Measurements from ENCODE around the gene PCDHGA1. TPM values are rescaled to one million over a fixed set of nuclear protein-coding genes. Genes with fewer than 3 reads are reported as not detected.
"Not testable (repeated sequence)": the region's sequence is repeated elsewhere in the genome, so short reads cannot be mapped to it uniquely, and the experiment has no call there.

Gene PCDHGA1
- total and polyA plus RNA-seq, 2 experiments from 2014 or later, result 0.33 TPM; not detected in 1

DNA sequence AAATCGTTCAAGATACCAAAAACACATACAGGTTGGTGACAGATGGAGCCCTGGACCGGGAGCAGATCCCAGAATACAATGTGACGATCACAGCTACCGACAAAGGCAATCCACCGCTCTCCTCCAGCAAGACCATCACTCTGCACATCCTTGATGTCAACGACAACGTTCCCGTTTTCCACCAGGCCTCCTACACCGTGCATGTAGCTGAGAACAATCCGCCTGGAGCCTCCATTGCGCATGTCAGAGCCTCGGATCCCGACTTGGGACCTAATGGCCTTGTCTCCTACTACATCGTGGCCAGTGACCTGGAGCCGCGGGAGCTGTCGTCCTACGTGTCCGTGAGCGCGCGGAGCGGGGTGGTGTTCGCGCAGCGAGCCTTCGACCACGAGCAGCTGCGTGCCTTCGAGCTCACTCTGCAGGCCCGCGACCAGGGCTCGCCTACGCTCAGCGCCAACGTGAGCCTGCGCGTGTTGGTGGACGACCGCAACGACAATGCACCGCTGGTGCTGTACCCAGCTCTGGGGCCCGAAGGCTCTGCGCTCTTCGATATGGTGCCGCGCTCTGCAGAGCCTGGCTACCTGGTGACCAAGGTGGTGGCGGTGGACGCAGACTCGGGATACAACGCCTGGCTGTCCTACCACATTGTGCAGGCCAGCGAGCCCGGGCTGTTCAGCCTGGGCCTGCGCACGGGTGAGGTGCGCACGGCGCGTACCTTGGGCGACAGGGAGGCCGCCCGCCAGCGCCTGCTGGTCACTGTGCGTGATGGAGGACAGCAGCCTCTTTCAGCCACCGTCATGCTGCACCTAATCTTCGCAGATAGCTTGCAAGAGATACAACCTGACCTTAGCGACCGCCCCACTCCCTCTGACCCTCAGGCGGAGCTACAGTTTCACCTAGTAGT lies 41.5 kb downstream of the PCDHGA1 start:
- Histone ChIP-seq H3K36me3 (replicated peaks; ENCODE audit: insufficient read depth, low read depth) (no peaks in the 10 kb centered on the region), H3K79me2 (no peaks in the 10 kb centered on the region), H3K4me1 (ENCODE audit: insufficient read depth) (no peaks in the 10 kb centered on the region), H4K20me1 (ENCODE audit: insufficient read depth, poor library complexity, severe bottlenecking) (no peaks in the 10 kb centered on the region), H3K4me3 (no peak overlapping the region), H3K9me3 (ENCODE audit: low read depth) (no peaks in the 10 kb centered on the region), H3K4me2 (no peak overlapping the region), H3K9me2 (replicated peaks; ENCODE audit: insufficient read depth) (no peaks in the 10 kb centered on the region), H3K27ac (no peak overlapping the region), H2AFZ (no peak overlapping the region), H3K27me3 (no peaks in the 10 kb centered on the region)
- TF ChIP-seq EZH2phosphoT487 (IDR thresholded peaks at IDR 0.05; ENCODE audit: low read depth, severe bottlenecking, unreplicated experiment), result no peak
- TF ChIP-seq EZH2 (IDR thresholded peaks at IDR 0.05; ENCODE audit: borderline replicate concordance), result no peak
- TF ChIP-seq, protein P1, sequence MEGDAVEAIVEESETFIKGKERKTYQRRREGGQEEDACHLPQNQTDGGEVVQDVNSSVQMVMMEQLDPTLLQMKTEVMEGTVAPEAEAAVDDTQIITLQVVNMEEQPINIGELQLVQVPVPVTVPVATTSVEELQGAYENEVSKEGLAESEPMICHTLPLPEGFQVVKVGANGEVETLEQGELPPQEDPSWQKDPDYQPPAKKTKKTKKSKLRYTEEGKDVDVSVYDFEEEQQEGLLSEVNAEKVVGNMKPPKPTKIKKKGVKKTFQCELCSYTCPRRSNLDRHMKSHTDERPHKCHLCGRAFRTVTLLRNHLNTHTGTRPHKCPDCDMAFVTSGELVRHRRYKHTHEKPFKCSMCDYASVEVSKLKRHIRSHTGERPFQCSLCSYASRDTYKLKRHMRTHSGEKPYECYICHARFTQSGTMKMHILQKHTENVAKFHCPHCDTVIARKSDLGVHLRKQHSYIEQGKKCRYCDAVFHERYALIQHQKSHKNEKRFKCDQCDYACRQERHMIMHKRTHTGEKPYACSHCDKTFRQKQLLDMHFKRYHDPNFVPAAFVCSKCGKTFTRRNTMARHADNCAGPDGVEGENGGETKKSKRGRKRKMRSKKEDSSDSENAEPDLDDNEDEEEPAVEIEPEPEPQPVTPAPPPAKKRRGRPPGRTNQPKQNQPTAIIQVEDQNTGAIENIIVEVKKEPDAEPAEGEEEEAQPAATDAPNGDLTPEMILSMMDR (IDR thresholded peaks at IDR 0.05; ENCODE audit: poor library complexity), result no peak
- no peak for DNase-seq (ENCODE audit: low spot score)
- WGBS (ENCODE audit: low lambda C conversion rate, missing lambda C conversion rate), result 97% methylated on average over 65 of the region's 69 CpGs

GRCh38 chr5:141373673-141374317 lies 43.5 kb downstream of the PCDHGA1 start, which contains the start of gene PCDHGA6:
Gene PCDHGA6 (plus strand): TSS chr5:141373891. CDS start chr5:141374084, 193 bp downstream.
- Histone ChIP-seq H3K4me2 (no peak within 1 kb of the TSS), H3K36me3 (replicated peaks; ENCODE audit: insufficient read depth, low read depth) (no peaks in the 10 kb centered on the region), H3K9me2 (replicated peaks; ENCODE audit: insufficient read depth) (no peaks in the 10 kb centered on the region), H3K27me3 (no peaks in the 10 kb centered on the region), H3K79me2 (no peaks in the 10 kb centered on the region), H3K27ac (no peak within 1 kb of the TSS), H3K4me3 (no peak within 1 kb of the TSS), H3K4me1 (ENCODE audit: insufficient read depth) (no peaks in the 10 kb centered on the region), H4K20me1 (ENCODE audit: insufficient read depth, poor library complexity, severe bottlenecking) (no peaks in the 10 kb centered on the region), H3K9me3 (ENCODE audit: low read depth) (no peaks in the 10 kb centered on the region), H2AFZ (no peak within 1 kb of the TSS)
- TF ChIP-seq EZH2phosphoT487 (IDR thresholded peaks at IDR 0.05; ENCODE audit: low read depth, severe bottlenecking, unreplicated experiment) (no peak), EZH2 (IDR thresholded peaks at IDR 0.05; ENCODE audit: borderline replicate concordance) (no peak)
- TF ChIP-seq, protein P1 (IDR thresholded peaks at IDR 0.05; ENCODE audit: poor library complexity), result no peak
- WGBS (ENCODE audit: low lambda C conversion rate, missing lambda C conversion rate), result 94% methylated on average over 27 of the region's 27 CpGs
- DNase-seq (ENCODE audit: low spot score), result no peak

DNA sequence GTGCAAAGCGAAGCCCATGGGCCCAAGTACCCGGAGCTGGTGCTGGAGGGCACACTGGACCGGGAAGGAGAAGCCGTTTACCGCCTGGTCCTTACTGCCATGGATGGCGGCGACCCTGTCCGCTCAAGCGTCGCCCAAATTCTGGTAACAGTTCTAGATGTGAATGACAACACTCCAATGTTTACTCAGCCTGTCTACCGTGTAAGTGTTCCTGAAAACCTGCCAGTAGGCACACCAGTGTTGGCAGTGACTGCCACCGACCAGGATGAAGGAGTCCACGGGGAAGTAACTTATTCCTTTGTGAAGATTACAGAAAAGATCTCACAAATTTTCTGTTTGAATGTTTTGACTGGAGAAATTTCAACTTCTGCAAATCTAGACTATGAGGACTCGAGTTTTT lies 44.3 kb downstream of the PCDHGA1 start:
- no peak for DNase-seq (ENCODE audit: low spot score)
- Histone ChIP-seq H4K20me1 (ENCODE audit: insufficient read depth, poor library complexity, severe bottlenecking) (no peaks in the 10 kb centered on the region), H3K27me3 (no peaks in the 10 kb centered on the region), H2AFZ (no peak overlapping the region), H3K27ac (no peak overlapping the region), H3K4me1 (ENCODE audit: insufficient read depth) (no peaks in the 10 kb centered on the region), H3K79me2 (no peaks in the 10 kb centered on the region), H3K9me2 (replicated peaks; ENCODE audit: insufficient read depth) (no peaks in the 10 kb centered on the region), H3K36me3 (replicated peaks; ENCODE audit: insufficient read depth, low read depth) (no peaks in the 10 kb centered on the region), H3K4me2 (no peak overlapping the region), H3K9me3 (ENCODE audit: low read depth) (no peaks in the 10 kb centered on the region), H3K4me3 (no peak overlapping the region)
- WGBS (ENCODE audit: low lambda C conversion rate, missing lambda C conversion rate), result 94% methylated on average over 14 of the region's 14 CpGs
- TF ChIP-seq, protein P1 (IDR thresholded peaks at IDR 0.05; ENCODE audit: poor library complexity), result no peak
- TF ChIP-seq EZH2 (IDR thresholded peaks at IDR 0.05; ENCODE audit: borderline replicate concordance) (no peak), EZH2phosphoT487 (IDR thresholded peaks at IDR 0.05; ENCODE audit: low read depth, severe bottlenecking, unreplicated experiment) (no peak)

DNA sequence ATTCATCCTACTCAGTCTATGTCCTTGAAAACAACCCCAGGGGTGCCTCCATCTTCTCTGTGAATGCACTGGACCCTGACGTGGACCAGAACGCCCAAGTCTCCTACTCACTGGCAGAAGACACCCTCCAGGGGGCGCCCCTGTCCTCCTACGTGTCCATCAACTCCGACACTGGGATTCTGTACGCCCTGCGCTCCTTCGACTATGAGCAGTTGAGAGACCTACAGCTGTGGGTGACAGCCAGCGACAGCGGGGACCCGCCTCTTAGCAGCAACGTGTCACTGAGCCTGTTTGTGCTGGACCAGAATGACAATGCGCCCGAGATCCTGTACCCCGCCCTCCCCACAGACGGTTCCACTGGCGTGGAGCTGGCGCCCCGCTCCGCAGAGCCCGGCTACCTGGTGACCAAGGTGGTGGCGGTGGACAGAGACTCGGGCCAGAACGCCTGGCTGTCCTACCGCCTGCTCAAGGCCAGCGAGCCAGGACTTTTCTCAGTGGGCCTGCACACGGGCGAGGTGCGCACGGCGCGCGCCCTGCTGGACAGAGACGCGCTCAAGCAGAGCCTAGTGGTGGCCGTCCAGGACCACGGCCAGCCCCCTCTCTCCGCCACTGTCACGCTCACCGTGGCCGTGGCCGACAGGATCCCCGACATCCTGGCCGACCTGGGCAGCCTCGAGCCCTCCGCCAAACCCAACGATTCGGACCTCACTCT lies 45.3 kb downstream of the PCDHGA1 start:
- not testable (repeated sequence) for H3K27me3 ChIP-seq; H3K4me3 ChIP-seq; H3K9me2 ChIP-seq (replicated peaks; ENCODE audit: insufficient read depth); H3K4me2 ChIP-seq; H3K9me3 ChIP-seq (ENCODE audit: low read depth); H4K20me1 ChIP-seq (ENCODE audit: insufficient read depth, poor library complexity, severe bottlenecking); H2AFZ ChIP-seq; H3K79me2 ChIP-seq; H3K27ac ChIP-seq; H3K4me1 ChIP-seq (ENCODE audit: insufficient read depth); DNase-seq (ENCODE audit: low spot score); H3K36me3 ChIP-seq (replicated peaks; ENCODE audit: insufficient read depth, low read depth)
- 97% methylated on average over 31 of the region's 48 CpGs for WGBS (ENCODE audit: low lambda C conversion rate, missing lambda C conversion rate)

Measured in hepatocyte (in vitro differentiated cells).